Gastrocnemius medialis (tissue), 4 donors: Measurements from ENCODE around the gene SYP. TPM values are rescaled to one million over a fixed set of nuclear protein-coding genes. Genes with fewer than 3 reads are reported as not detected.
"Not testable (repeated sequence)": the region's sequence is repeated elsewhere in the genome, so short reads cannot be mapped to it uniquely, and the experiment has no call there.

Experiments used
- ATAC-seq, 2 donors: fragments of 150-250 bp; one replicate each; pipeline ENCODE4 v1.9.1; 2016
- DNase-seq, 2 donors: peaks; one replicate each; pipeline ENCODE4 v3.0.0-alpha.2; 2019
- H3K27ac ChIP-seq, 4 donors: fragments of 200-600 bp; sonication (generic); 1 replicate in 1 of 4; 2 replicates in 3 of 4; pipeline ENCODE4 v1.5.1; 2016 to 2018; ENCODE audit warnings: mild to moderate bottlenecking in 2 of 4, moderate library complexity in 1 of 4
- H3K27me3 ChIP-seq, 3 donors: fragments of 200-600 bp; sonication (generic) in 2 of 3; 1 replicate in 1 of 3; 2 replicates in 2 of 3; pipeline versions ENCODE4 v1.5.1 to v1.6.0; 2016 to 2019; ENCODE audit warnings: mild to moderate bottlenecking in 1 of 3, moderate library complexity in 1 of 3
- H3K36me3 ChIP-seq, 2 donors: fragments of 200-600 bp; sonication (generic) in 1 of 2; one replicate each; pipeline ENCODE4 v1.5.1; 2017 to 2018
- H3K4me1 ChIP-seq, 2 donors: fragments of 200-600 bp; sonication (generic) in 1 of 2; one replicate each; pipeline ENCODE4 v1.5.1; 2016 to 2017; ENCODE audit warnings: mild to moderate bottlenecking in 2 of 2
- H3K4me3 ChIP-seq, 4 donors: fragments of 200-600 bp; sonication (generic) in 3 of 4; 1 replicate in 1 of 4; 2 replicates in 3 of 4; pipeline ENCODE4 v1.5.1; 2016 to 2019; ENCODE audit warnings: mild to moderate bottlenecking in 2 of 4
- H3K9me3 ChIP-seq, 3 donors: fragments of 200-600 bp; sonication (generic) in 2 of 3; 1 replicate in 1 of 3; 2 replicates in 2 of 3; pipeline ENCODE4 v1.5.1; 2016 to 2019
- POLR2A ChIP-seq, 2 donors: fragments of 450-650 bp; IDR thresholded peaks; one replicate each; pipeline ENCODE4 v1.6.1; 2017; ENCODE audit warnings: antibody characterized with exemption in 2 of 2, mild to moderate bottlenecking in 2 of 2, moderate library complexity in 2 of 2
- in situ Hi-C, 4 donors: fragments of 200-750 bp; cut with MboI; loops; one replicate each; pipeline versions ENCODE4 v1.15.0 to v1.8.0; 2017; ENCODE audit warnings: low sequenced_read_pairs in 4 of 4
- intact Hi-C: fragments of 100-400 bp; cut with DNase I; formaldehyde crosslinking; loops from one replicate; pipeline ENCODE4 v1.15.1; 2023; ENCODE audit warnings: low total_unique reads
- total RNA-seq, 4 donors: library from RNA; depleted of rRNA; stranded (reverse); fragments of >200 nt; gene quantifications; one replicate each; pipeline versions ENCODE4 v1.1.0 to v1.2.3, GENCODE V29; 2016
- TF ChIP-seq, protein P1 (sequence below), 5 experiments: fragments of 450-650 bp in 3 of 5; fragments of 200-600 bp in 2 of 5; sonication (generic) in 2 of 5; IDR thresholded peaks in 4 of 5; conservative IDR thresholded peaks in 1 of 5; 1 replicate in 4 of 5; 2 replicates in 1 of 5; pipeline ENCODE4 v1.5.1; 2016 to 2019; ENCODE audit warnings: antibody characterized with exemption in 5 of 5, mild to moderate bottlenecking in 3 of 5, moderate library complexity in 3 of 5

Gene SYP
- total RNA-seq, 4 donors from 2014 or later, result 0.15 to 3.9 (median 0.40) TPM

DNA sequence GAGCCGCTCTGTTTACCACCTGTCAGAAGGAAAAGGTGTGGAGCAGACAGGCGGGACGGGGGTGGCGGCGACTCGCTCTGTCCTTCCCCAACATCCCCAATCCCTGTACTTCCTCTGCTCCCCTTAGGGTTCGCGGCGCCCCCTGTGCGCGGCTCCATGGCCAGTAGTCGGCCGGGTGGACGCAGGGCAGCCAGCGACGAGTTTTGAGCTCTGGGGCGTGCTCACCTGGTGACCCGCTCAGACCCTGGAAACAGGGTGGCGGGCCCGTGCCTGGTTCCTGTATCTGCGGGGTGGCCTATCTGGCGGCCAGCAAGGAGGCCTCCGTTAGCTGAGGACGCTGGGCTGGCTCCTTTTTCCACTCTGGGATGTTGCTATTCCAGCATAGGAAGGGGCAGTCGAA, 42.8 kb downstream of the SYP start:
- H3K36me3 ChIP-seq, result no peaks in the 10 kb centered on the region
- no peaks in the 10 kb centered on the region for H3K27me3 ChIP-seq
- TF ChIP-seq, protein P1, sequence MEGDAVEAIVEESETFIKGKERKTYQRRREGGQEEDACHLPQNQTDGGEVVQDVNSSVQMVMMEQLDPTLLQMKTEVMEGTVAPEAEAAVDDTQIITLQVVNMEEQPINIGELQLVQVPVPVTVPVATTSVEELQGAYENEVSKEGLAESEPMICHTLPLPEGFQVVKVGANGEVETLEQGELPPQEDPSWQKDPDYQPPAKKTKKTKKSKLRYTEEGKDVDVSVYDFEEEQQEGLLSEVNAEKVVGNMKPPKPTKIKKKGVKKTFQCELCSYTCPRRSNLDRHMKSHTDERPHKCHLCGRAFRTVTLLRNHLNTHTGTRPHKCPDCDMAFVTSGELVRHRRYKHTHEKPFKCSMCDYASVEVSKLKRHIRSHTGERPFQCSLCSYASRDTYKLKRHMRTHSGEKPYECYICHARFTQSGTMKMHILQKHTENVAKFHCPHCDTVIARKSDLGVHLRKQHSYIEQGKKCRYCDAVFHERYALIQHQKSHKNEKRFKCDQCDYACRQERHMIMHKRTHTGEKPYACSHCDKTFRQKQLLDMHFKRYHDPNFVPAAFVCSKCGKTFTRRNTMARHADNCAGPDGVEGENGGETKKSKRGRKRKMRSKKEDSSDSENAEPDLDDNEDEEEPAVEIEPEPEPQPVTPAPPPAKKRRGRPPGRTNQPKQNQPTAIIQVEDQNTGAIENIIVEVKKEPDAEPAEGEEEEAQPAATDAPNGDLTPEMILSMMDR (IDR thresholded peaks at IDR 0.05 in 4 of 5, conservative IDR thresholded peaks at IDR 0.05 in 1 of 5), result no peak
- no peak for TF ChIP-seq POLR2A (IDR thresholded peaks at IDR 0.05)
- H3K4me3 ChIP-seq, result no peak overlapping the region
- in situ Hi-C loops (no loop called here), intact Hi-C loops (no loop called here)
- H3K9me3 ChIP-seq, result no peaks in the 10 kb centered on the region
- no peak for DNase-seq
- peaks cover 0 to 4% of the 10 kb centered on the region in 2 donors for H3K4me1 ChIP-seq
- no peak for ATAC-seq
- H3K27ac ChIP-seq, result no peak overlapping the region

DNA sequence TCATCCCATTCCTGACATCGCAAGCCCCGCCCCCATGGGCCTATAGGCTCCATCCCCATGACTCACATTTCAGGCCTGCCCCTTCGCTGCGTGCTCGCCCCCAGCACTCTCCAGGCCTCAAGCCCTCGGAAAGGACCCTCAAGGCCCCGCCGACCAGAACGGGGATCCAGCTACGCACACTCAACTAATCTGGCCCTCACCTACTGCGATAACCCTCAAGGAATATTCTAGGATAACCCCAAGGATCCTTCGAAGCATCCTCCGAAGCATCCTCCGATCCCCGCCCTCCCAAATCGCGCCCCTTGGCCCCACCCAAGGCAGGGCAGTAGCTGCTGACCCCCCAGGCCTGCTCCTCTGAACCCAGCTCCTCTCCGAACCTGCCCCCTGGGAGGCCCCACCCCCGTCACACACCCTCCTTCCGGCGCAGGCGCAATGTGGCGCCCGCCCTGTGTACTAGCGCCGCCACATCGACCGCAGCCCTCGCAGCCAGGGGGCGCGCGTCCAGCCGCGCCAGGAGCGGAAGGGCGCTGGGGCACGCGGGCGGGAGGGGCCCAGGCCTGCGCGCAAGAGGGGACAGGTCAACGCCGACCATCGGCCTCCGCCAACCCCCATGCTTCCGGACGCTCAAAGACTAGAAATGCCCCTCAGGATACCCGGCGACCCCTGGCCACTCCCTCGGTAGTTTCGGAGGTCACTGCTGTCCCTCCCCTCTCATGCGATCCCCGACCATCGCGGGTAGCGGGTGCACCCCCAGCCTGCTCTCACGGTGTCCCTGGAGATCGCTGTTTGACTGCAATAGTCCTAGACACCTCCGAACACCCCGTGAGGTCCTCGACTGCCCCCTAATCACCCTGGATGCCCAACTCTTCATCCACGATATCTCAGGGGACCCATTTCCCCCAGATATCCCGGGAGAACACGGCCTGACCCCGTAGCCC, 43.8 kb downstream of the SYP start:
- Histone ChIP-seq H3K4me1 (peaks cover 0 to 4% of the 10 kb centered on the region in 2 donors), H3K4me3 (peak overlapping the region; percentile 60 to 69 (median 66)), H3K27me3 (no peaks in the 10 kb centered on the region), H3K36me3 (no peaks in the 10 kb centered on the region), H3K9me3 (no peaks in the 10 kb centered on the region), H3K27ac (peak overlapping the region; percentile 89 to 96 (median 94))
- in situ Hi-C loops (no loop called here), intact Hi-C loops (loop anchor here (1.0 to 2.0 kb wide), 2 partner anchors 30 to 31 kb away; partner anchors contain the start of gene PRICKLE3)
- TF ChIP-seq, protein P1 (IDR thresholded peaks at IDR 0.05 in 4 of 5, conservative IDR thresholded peaks at IDR 0.05 in 1 of 5), result peak; percentile 57 to 85 (median 82)
- TF ChIP-seq POLR2A (IDR thresholded peaks at IDR 0.05), result peak; percentile 36 to 47
- DNase-seq (peak; percentile 72 to 86), ATAC-seq (peak; percentile 84 to 92)

DNA sequence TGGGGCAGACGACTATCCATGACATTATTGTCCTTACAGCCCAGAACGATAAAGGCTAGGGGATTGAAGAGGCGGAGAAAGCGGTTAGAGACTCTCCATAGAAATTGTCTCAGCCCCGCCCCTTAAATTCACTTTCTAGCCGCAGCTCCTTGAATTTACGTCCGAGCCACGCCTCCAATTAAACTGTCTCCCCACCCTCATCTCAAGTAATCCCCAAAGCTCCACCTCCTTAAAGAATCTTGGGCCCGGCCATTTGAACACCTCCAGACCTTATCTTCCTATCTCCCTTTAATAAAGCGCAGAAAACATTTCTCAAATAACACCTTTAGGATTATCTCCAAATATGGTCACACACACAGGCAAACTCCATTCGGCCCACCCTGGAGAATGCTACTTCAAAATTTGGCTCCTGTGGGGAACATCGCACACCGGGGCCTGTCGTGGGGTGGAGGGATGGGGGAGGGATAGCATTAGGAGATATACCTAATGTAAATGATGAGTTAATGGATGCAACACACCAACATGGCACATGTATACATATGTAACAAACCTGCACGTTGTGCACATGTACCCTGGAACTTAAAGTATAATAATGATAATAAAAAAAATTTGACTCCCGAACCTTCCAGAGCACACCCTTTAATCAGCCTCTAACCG, 44.6 kb downstream of the SYP start:
- DNase-seq, result no peak

DNA sequence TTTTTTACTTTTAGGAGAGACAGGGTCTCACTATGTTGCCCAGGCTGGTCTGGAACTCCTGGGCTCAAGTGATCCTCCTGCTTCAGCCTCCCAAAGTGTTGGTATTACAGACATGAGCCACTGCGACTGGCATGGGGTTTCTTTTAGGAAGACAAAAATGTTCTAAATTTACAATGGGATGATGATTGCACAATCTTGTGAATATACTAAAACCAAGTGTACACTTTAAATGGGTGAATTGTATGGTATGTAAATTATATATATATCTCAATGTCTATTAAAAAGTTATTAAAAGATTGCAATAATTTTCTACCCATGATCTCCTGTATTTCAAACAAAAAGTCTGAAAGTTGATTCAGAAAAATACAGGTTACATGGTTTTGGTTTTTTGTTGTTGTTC, 46.5 kb downstream of the SYP start:
- Histone ChIP-seq H3K4me1 (peaks cover 0 to 4% of the 10 kb centered on the region in 2 donors), H3K9me3 (no peaks in the 10 kb centered on the region), H3K4me3 (no peak overlapping the region), H3K27ac (no peak overlapping the region), H3K36me3 (no peaks in the 10 kb centered on the region), H3K27me3 (no peaks in the 10 kb centered on the region)
- intact Hi-C loops (no loop called here), in situ Hi-C loops (no loop called here)
- TF ChIP-seq, protein P1 (IDR thresholded peaks at IDR 0.05 in 4 of 5, conservative IDR thresholded peaks at IDR 0.05 in 1 of 5), result no peak
- no peak for TF ChIP-seq POLR2A (IDR thresholded peaks at IDR 0.05)
- DNase-seq (no peak), ATAC-seq (no peak)

More for the DNA sequence above, 44.6 kb downstream of the SYP start:
- Histone ChIP-seq H3K27ac (peak overlapping the region; percentile 89 to 96 (median 94)), H3K27me3 (no peaks in the 10 kb centered on the region), H3K4me1 (peaks cover 0 to 4% of the 10 kb centered on the region in 2 donors), H3K9me3 (no peaks in the 10 kb centered on the region), H3K4me3 (peak overlapping the region; percentile 60 to 69 (median 66)), H3K36me3 (no peaks in the 10 kb centered on the region)
- TF ChIP-seq, protein P1 (IDR thresholded peaks at IDR 0.05 in 4 of 5, conservative IDR thresholded peaks at IDR 0.05 in 1 of 5), result no peak
- TF ChIP-seq POLR2A (IDR thresholded peaks at IDR 0.05), result no peak
- intact Hi-C loops, result loop anchor here (2.0 kb wide), 1 partner anchor 31 kb away; no protein-coding TSS in a partner anchor
- peak; percentile 39 to 67 for ATAC-seq
- in situ Hi-C loops, result no loop called here

DNA sequence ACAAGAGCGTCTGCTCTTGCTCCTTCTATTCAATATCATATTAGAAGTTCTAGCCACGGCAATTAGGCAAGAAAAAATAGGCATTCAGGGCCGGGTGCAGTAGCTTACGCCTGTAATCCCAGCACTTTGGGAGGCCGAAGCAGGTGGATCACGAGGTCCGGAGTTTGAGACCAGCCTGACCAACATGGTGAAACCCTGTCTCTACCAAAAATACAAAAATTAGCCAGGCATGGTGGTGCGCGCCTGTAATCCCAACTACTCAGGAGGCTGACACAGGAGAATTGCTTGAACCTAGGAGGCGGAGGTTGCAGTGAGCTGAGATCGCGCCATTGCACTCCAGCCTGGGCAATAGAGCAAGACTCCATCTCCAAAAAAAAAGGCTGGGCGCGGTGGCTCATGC, 50.7 kb downstream of the SYP start:
- intact Hi-C loops, result loop anchor here (2.0 kb wide), 1 partner anchor 64 kb away; no protein-coding TSS in a partner anchor
- ATAC-seq, in situ Hi-C loops, H3K9me3 ChIP-seq, DNase-seq, H3K36me3 ChIP-seq, H3K27me3 ChIP-seq, H3K27ac ChIP-seq, H3K4me3 ChIP-seq, H3K4me1 ChIP-seq: not testable (repeated sequence)

DNA sequence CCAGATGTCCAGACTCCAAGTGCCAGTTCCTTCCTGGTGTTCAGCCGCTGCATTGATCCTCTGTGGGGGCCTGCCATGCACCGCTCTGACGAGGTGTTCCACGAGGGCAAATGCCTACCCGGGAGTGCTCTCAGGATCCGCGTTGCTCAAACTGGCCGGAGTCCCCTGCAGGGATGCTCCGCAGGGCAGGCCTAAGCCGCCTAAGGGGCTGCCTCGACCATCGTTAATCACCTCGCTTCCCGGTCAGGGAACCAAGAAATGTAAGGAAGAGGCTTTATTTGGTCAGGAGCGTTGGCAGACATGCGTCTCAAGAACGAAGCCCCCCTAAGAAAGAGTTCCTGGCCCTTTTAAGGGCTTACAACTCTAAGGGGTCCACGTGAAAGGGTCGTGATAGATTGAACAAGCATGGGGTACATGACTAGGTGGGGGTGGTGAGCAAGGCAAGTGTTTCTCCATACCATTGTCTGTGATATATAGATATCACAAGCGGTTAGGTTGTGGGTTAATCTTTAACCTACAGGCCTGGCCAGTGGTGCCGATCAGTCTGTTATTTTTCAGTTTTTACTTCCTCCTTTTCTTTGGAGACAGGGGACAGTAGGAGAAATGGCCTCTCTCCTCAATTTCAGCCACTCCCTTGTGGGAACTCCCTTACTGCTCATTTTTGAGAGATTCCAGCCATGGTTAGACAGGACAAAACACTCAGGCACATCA, 51.4 kb downstream of the SYP start:
- H3K9me3 ChIP-seq, H3K4me1 ChIP-seq, H3K36me3 ChIP-seq, in situ Hi-C loops, DNase-seq, H3K27ac ChIP-seq, H3K27me3 ChIP-seq, H3K4me3 ChIP-seq, ATAC-seq: not testable (repeated sequence)
- intact Hi-C loops, result loop anchor here (2.0 kb wide), 1 partner anchor 64 kb away; no protein-coding TSS in a partner anchor
